Transverse colon (tissue), 4 donors: ENCODE measurements around the gene RIMS1.

Source experiments
- CTCF ChIP-seq, 5 experiments: fragments of 200-600 bp in 3 of 5; fragments of 450-650 bp in 2 of 5; sonication (generic) in 3 of 5; IDR thresholded peaks; 1 replicate in 2 of 5; 2 replicates in 3 of 5; pipeline ENCODE4 v1.5.1; 2016 to 2017; ENCODE audit warnings: antibody characterized with exemption in 5 of 5, inconsistent platforms in 3 of 5, mild to moderate bottlenecking in 2 of 5, moderate library complexity in 1 of 5
- EP300 ChIP-seq: sonication (generic); formaldehyde crosslinking; IDR thresholded peaks from one replicate; pipeline ENCODE4 v1.6.1; 2017; ENCODE audit warnings: antibody characterized with exemption, low read depth
- POLR2A ChIP-seq: fragments of 450-650 bp; IDR thresholded peaks from one replicate; pipeline ENCODE4 v1.6.1; 2016; ENCODE audit warnings: antibody characterized with exemption, mild to moderate bottlenecking, moderate library complexity
- POLR2AphosphoS5 ChIP-seq, 3 donors: sonication (generic); formaldehyde crosslinking; IDR thresholded peaks; one replicate each; pipeline ENCODE4 v1.6.1; 2016; ENCODE audit warnings: antibody characterized with exemption in 3 of 3

- TF ChIP-seq EP300: no peak
- no peak for TF ChIP-seq CTCF (IDR thresholded peaks at IDR 0.05)
- TF ChIP-seq POLR2A: no peak
- no peak for TF ChIP-seq POLR2AphosphoS5 (IDR thresholded peaks at IDR 0.05)
Measured at GRCh38 chr6:72425003-72425681, 538.8 kb downstream of the RIMS1 start.
